GM18505 (cell line): ENCODE results near the gene SLC40A1.

Source experiments
- ATAC-seq: cut with Tn5 transposase; IDR thresholded peaks from one replicate; pipeline ENCODE4 v1.9.1; 2021; ENCODE audit not compliant: unreplicated experiment
- POLR2A ChIP-seq: IDR thresholded peaks from 4 replicates; pipeline ENCODE4 v1.6.1; 2011; ENCODE audit warnings: borderline replicate concordance; ENCODE audit not compliant: insufficient read depth, insufficient read length; ENCODE audit errors: extremely low read depth

The SLC40A1 gene

GRCh38 chr2:189519631-189520387, 60.8 kb downstream of the SLC40A1 start:
- no peak for ATAC-seq
- TF ChIP-seq POLR2A: no peak

- ATAC-seq: no peak
- no peak for TF ChIP-seq POLR2A
These were observed 62.6 kb downstream of the SLC40A1 start for GRCh38 chr2:189517847-189518535.

- TF ChIP-seq POLR2A: no peak
- no peak for ATAC-seq
These were observed 64.0 kb downstream of the SLC40A1 start for GRCh38 chr2:189516546-189516945.

- no peak for TF ChIP-seq POLR2A
These were observed 65.3 kb downstream of the SLC40A1 start for GRCh38 chr2:189515264-189515663.

GRCh38 chr2:189514104-189514503, 66.5 kb downstream of the SLC40A1 start:
- TF ChIP-seq POLR2A: no peak
- no peak for ATAC-seq

More at GRCh38 chr2:189515264-189515663, 65.3 kb downstream of the SLC40A1 start:
- ATAC-seq: no peak

- no peak for TF ChIP-seq POLR2A
- ATAC-seq: no peak
These were observed 67.7 kb downstream of the SLC40A1 start for GRCh38 chr2:189512879-189513278.

GRCh38 chr2:189511960-189512319, 68.6 kb downstream of the SLC40A1 start:
- no peak for ATAC-seq
- no peak for TF ChIP-seq POLR2A

GRCh38 chr2:189511210-189511959, 69.2 kb downstream of the SLC40A1 start:
- no peak for TF ChIP-seq POLR2A
- ATAC-seq: no peak
